ENCODE results near the gene GTF2F1.
"Not testable (repeated sequence)": the region's sequence is repeated elsewhere in the genome, so short reads cannot be mapped to it uniquely, and the experiment has no call there.

The GTF2F1 gene

DNA sequence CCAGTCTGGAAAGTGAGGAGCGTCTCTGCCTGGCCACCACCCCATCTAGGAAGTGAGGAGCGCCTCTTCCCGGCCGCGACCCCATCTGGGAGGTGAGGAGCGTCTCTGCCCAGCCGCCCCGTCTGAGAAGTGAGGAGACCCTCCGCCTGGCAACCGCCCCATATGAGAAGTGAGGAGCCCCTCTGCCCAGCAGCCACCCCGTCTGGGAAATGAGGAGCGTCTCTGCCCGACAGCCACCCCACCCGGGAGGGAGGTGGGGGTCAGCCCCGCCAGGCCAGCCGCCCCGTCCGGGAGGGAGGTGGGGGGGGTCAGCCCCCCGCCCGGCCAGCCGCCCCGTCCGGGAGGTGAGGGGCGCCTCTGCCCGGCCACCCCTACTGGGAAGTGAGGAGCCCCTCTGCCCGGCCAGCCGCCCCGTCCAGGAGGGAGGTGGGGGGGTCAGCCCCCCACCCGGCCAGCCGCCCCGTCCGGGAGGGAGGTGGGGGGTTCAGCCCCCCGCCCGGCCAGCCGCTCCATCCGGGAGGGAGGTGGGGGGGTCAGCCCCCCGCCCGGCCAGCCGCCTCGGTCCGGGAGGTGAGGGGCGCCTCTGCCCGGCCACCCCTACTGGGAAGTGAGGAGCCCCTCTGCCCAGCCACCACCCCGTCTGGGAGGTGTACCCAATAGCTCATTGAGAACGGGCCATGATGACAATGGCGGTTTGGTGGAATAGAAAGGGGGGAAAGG is 37.5 kb downstream of the GTF2F1 start:
- not testable (repeated sequence) for DNase-seq (ENCODE audit: low read depth in 3 of 3)

- no peak for DNase-seq (ENCODE audit: low read depth in 3 of 3)
Observed at GRCh38 chr19:6354098-6354674, 38.8 kb downstream of the GTF2F1 start.

DNA sequence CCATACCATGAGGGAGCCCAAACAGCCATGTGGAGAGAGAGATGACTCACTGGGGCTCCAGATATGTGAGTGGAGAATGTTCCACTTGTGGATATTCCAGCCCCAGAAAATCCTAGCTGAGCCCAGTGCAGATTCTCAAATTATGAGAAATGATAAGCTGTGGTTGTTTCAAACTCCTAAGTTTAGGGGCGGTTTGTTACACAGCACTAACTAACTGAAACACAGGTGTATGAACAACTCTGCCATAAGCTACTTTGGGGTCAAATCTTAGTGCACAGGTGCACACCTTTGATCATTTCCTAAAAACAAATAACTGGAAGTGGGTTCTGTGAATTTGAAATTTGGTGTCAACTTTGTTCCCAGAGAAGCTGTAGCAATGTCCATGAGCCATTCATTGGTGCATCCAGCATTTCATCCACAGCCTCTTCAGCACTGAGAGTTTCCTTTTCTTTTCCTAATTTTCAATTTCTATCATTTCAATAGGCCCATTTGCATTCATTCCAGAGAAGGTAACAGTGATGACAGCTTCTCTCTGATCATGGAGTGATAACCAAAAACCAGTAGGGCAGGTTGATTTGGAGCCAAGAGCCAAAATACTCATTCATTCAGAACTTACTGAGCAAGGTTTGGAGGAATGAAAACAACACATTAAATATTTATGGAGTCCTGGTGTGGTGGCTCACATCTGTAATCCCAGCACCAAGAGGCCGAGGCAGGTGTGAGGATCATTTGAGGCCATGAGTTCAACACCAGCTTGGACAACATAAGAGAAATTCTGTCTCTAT is 40.4 kb downstream of the GTF2F1 start:
- DNase-seq (ENCODE audit: low read depth in 3 of 3) = no peak

- DNase-seq (ENCODE audit: low read depth in 3 of 3) = no peak
Observed at GRCh38 chr19:6350688-6351087, 42.3 kb downstream of the GTF2F1 start.

DNA sequence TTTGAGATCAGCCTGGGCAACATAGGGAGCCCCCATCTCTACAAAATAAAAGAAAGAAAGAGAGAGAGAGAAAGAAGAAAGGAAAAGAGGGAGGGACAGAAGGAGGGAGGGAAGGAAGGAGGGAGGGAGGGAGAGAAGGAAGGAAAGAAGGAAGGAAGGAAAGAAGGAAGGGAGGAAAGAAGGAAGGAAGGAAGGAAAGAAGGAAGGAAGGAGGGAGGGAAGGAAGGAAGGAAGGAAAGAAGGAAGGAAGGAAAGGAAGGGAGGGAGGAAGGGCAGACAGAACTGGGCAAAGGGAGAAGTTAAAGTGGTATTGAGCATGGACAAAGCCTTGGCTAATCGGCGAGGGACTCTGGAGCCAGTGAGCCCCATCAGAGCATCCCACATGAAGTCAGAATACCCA is 43.7 kb downstream of the GTF2F1 start:
- DNase-seq (ENCODE audit: low read depth in 3 of 3) = not testable (repeated sequence)

DNA sequence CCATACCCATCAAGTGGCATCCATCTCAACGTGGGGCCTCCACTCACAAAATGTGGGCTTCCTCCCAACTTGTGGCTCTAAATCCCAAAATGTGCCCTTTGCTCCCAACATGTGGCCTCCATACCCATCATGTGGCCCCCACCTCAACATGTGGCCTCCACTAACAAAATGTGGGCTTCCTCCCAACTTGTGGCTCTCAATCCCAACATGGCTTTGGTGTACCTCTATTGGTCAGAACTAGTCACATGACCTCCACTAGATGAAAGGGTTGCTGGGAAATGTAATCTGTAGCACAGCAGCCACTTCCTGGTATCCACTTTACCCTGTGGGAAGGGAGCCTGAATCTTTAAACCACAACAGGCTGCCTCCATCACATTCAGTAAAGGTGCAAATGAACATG is 49.5 kb downstream of the GTF2F1 start:
- DNase-seq (ENCODE audit: low read depth in 3 of 3) = no peak

DNA sequence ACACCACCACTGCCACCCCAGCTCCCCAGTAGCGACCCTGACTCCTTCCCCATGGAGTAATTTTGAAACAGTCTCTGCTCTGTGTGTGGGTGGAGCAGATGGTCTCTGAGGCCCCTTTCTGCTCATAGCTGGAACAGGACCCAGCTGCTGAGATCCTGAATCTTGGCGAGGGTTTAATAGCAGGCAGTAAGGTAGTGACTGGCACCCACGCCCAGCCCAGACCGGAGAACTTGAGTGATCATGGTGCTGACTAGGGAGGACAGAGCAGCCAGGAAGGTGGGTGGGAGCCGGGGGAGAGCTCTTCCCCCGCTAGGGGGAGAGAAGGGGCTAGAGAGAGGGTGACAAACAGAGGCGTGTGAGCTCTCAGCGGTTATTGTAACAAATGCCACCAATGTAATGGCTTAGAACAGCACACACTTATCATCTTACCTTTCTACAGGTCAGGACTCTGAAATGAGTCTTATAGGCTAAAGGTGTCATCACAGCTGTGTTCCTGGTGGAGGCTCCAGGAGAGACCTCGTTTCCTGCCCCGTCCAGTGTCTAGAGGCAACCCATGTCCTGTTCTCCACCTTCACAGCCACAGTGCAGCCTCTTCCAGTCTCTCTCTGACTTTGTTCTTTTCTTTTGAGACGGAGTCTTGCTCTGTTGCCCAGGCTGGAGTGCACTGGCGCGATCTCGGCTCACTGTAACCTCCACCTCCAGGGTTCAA is 52.3 kb downstream of the GTF2F1 start:
- no peak for DNase-seq (ENCODE audit: low read depth in 3 of 3)

DNA sequence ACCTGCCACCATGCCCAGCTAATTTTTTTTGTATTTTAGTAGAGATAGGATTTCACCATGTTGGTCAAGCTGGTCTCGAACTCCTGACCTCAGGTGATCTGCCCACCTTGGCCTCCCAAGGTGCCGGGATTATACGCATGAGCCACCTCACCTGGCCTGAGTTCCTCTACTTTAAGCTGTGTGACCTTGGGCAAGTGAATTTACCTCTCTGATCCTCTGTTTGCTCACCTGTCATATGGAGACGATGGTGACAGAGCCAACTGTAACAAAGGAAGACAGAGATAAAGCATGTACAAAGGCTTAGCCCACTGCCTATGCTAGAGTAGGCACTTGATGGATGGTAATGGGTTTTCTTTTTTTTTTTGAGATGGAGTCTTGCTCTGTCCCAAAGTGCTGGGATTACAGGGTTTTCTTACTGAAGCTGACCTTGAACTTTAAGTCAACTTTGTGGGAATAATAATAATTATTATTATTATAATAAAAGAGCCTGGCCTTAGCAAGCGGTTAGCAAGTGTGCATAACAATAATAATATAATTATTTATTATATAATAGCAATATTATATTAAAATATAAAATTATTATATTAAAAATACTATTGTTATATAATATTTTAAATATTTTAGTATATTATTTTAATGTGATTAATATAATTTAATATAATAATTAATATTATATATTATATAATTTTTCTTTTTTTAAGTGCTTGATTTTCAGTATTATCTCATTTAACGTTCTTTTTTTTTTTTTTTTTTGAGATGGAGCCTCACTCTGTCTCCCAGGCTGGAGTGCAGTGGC is 58.3 kb downstream of the GTF2F1 start:
- DNase-seq (ENCODE audit: low read depth in 3 of 3) = no peak

GRCh38 chr19:6333439-6333838 is 59.5 kb downstream of the GTF2F1 start, which contains the start of gene ACER1:
Gene ACER1 (minus strand): TSS chr19:6333612. CDS start chr19:6333551, 61 bp downstream.
- no peak for DNase-seq (ENCODE audit: low read depth in 3 of 3)

All from stimulated activated CD4-positive, alpha-beta T cell treated with anti-CD3 and anti-CD28 coated beads, TNF-alpha, amount 100 ng/mL, for 24 hours (primary cell).